Central memory CD8-positive, alpha-beta T cell (primary cell): ENCODE data around the gene PMCH.
"Not testable (repeated sequence)": the region's sequence is repeated elsewhere in the genome, so short reads cannot be mapped to it uniquely, and the experiment has no call there.

Source experiments
- ATAC-seq: fragments of 150-1000 bp; cut with Tn5 transposase; replicated peaks from 2 replicates; pipeline ENCODE4 v1.10.0; 2022; ENCODE audit warnings: mild to moderate bottlenecking, moderate FRiP score, moderate number of reproducible peaks; ENCODE audit not compliant: poor library complexity, severe bottlenecking; ENCODE audit errors: extremely low read depth
- DNase-seq, 2 donors: peaks; one replicate each; pipeline ENCODE4 v3.0.0; 2021; ENCODE audit warnings: low spot score in 2 of 2
- H3K27ac Mint-ChIP-seq: one replicate; pipeline ENCODE4 v1.8.0; 2022; ENCODE audit warnings: low read depth, mild to moderate bottlenecking, moderate library complexity, mixed read lengths
- H3K27me3 Mint-ChIP-seq: one replicate; pipeline ENCODE4 v1.8.0; 2022; ENCODE audit warnings: mixed read lengths
- H3K36me3 Mint-ChIP-seq: one replicate; pipeline ENCODE4 v1.8.0; 2022; ENCODE audit warnings: mild to moderate bottlenecking, moderate library complexity, mixed read lengths; ENCODE audit not compliant: insufficient read depth
- H3K4me1 Mint-ChIP-seq: one replicate; pipeline ENCODE4 v1.8.0; 2022; ENCODE audit warnings: mixed read lengths
- H3K4me3 Mint-ChIP-seq: one replicate; pipeline ENCODE4 v1.8.0; 2022; ENCODE audit warnings: mild to moderate bottlenecking, moderate library complexity, mixed read lengths
- H3K9me3 Mint-ChIP-seq: one replicate; pipeline ENCODE4 v1.8.0; 2022; ENCODE audit warnings: mixed read lengths

Gene PMCH, protein sequence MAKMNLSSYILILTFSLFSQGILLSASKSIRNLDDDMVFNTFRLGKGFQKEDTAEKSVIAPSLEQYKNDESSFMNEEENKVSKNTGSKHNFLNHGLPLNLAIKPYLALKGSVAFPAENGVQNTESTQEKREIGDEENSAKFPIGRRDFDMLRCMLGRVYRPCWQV

DNA sequence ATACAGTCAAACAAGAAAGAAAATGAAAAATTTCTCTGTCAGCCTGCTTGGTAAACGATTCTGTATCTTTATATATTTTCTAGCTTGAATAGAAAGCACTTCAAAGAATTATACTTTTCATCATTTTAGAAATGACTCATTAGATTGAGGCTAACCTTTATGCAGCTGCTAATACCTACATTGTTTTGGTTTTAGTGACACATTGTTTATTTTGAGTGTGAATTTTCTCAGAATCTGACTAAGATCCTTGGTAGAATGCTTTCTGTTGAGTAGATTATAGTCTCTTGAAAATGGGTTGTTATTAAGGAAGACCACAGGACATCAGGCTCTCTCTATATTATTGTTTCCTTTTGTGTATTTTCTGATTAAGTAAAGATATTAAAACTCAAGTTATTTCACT, at the start of gene PMCH:
Gene PMCH, minus strand, starts transcription at position 45 of the 400 bp plus-strand sequence. CDS start 63 bp downstream, outside the sequence.
- no peak within 1 kb of the TSS for H3K27ac Mint-ChIP-seq
- H3K4me1 Mint-ChIP-seq: no peaks in the 10 kb centered on the region
- no peak for ATAC-seq
- no peaks in the 10 kb centered on the region for H3K36me3 Mint-ChIP-seq
- H3K27me3 Mint-ChIP-seq: no peaks in the 10 kb centered on the region
- H3K9me3 Mint-ChIP-seq: no peaks in the 10 kb centered on the region
- no peak within 1 kb of the TSS for H3K4me3 Mint-ChIP-seq
- no peak for DNase-seq

DNA sequence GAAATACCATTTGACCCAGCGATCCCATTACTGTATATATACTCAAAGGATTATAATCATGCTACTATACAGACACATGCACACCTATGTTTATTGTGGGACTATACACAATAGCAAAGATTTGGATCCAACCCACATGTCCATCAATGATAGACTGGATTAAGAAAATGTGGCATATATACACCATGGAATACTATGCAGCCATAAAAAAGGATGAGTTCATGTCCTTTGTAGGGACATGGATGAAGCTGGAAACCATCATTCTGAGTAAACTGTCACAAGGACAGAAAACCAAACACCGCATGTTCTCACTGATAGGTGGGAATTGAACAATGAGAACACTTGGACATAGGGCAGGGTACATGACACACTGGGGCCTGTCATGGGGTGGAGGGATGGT, 43.2 kb upstream of the PMCH start:
- not testable (repeated sequence) for ATAC-seq, H3K4me1 Mint-ChIP-seq, H3K4me3 Mint-ChIP-seq, H3K27ac Mint-ChIP-seq, H3K9me3 Mint-ChIP-seq, H3K36me3 Mint-ChIP-seq, DNase-seq
- H3K27me3 Mint-ChIP-seq: peaks cover 32% of the 10 kb centered on the region

DNA sequence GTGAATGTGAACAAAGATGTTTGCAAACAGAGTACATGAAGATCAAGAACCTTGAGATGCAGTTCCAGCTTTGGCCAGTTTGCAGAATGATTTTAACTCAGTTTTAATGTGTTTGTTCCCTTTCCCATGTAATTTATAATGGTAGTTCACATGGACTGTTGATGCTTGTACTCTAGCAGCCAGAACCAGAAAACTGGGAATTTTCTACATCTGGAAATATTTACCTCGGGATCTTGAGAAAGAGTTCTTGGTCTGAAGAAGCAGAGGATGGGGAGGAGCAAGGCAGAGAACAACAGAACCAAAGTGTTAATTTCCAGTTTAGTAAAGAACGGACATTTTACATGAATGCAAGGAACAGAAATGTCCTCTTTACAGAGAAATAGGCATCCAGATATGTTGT, 37.0 kb upstream of the PMCH start:
- peaks cover 47% of the 10 kb centered on the region for H3K27me3 Mint-ChIP-seq
- no peak for ATAC-seq
- no peak for DNase-seq
- no peaks in the 10 kb centered on the region for H3K36me3 Mint-ChIP-seq
- peaks cover 5% of the 10 kb centered on the region for H3K9me3 Mint-ChIP-seq
- H3K27ac Mint-ChIP-seq: no peak overlapping the region
- no peaks in the 10 kb centered on the region for H3K4me1 Mint-ChIP-seq
- no peak overlapping the region for H3K4me3 Mint-ChIP-seq

DNA sequence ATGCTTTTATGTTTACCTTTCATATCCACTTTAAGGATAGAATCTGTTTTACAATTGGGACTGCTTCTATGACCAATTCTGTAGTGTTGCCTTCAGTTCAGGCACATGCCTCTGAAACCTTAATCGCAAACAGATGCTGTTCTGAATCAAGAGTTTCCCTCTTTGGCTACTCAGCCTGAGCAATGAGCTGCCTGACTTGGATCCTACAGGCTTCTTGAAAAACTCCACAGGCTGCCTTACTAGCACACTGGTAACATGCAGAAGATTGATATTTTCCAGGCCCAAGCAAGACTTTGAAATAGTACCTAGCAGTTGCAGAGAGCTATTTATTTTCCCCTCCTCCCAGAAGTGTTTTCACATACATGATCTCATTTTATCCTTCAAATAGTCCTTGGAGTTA, 34.8 kb upstream of the PMCH start:
- Mint-ChIP-seq H3K4me3 (no peak overlapping the region), H3K4me1 (no peaks in the 10 kb centered on the region), H3K27me3 (peaks cover 42% of the 10 kb centered on the region), H3K36me3 (no peaks in the 10 kb centered on the region), H3K9me3 (peaks cover 1% of the 10 kb centered on the region), H3K27ac (no peak overlapping the region)
- ATAC-seq (no peak), DNase-seq (no peak)

DNA sequence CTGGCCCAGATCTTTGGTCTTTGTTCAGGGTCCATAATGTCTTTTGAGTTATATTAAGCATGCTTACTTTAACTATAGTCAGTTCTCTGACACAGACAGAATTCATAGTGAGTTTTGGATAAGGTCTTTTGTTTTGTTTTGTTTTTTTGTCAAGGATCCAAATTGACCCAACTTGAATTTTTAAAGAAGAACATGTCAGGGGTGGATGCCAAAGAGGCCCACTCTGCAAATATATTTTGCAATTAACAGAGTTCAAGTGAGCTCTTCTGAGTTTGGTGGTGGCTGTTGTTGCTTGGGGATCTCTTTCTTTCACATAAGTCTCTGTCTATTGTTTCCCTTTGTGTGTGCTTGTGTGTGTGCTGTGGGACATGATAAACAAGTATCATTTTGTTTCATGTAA, 34.4 kb upstream of the PMCH start:
- no peaks in the 10 kb centered on the region for H3K9me3 Mint-ChIP-seq
- H3K4me1 Mint-ChIP-seq: no peaks in the 10 kb centered on the region
- peaks cover 38% of the 10 kb centered on the region for H3K27me3 Mint-ChIP-seq
- DNase-seq (no peak), ATAC-seq (no peak)
- no peak overlapping the region for H3K27ac Mint-ChIP-seq
- no peaks in the 10 kb centered on the region for H3K36me3 Mint-ChIP-seq
- H3K4me3 Mint-ChIP-seq: no peak overlapping the region

DNA sequence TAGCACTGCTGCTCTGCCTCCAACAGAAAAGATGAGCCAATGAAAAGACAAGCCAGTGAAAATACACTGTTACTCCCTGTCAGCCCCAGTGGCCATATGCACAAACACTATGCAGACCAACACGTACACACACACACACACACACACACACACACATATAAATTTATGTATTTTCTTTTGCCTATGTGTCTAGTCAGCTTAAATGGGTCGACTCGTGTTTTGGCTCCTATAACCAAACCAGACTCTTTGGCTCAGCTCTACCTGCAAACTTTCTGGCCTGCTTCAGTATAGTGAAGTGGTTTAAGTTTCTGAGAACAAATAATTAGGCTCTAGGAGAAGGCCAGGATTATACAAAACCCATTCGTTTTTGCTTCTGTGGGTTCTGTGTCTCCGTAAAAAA, 30.3 kb upstream of the PMCH start:
- Mint-ChIP-seq H3K4me3 (no peak overlapping the region), H3K4me1 (no peaks in the 10 kb centered on the region), H3K36me3 (no peaks in the 10 kb centered on the region), H3K27ac (no peak overlapping the region), H3K27me3 (peaks cover 25% of the 10 kb centered on the region), H3K9me3 (no peaks in the 10 kb centered on the region)
- DNase-seq (no peak), ATAC-seq (no peak)

- Mint-ChIP-seq H3K4me3 (no peak overlapping the region), H3K36me3 (no peaks in the 10 kb centered on the region), H3K4me1 (no peaks in the 10 kb centered on the region), H3K27ac (no peak overlapping the region), H3K27me3 (no peaks in the 10 kb centered on the region), H3K9me3 (no peaks in the 10 kb centered on the region)
- ATAC-seq (no peak), DNase-seq (no peak)
These were observed 23.1 kb upstream of the PMCH start for GRCh38 chr12:102220736-102221135.

GRCh38 chr12:102215992-102216691, 18.5 kb upstream of the PMCH start:
- Mint-ChIP-seq H3K4me3 (no peak overlapping the region), H3K36me3 (no peaks in the 10 kb centered on the region), H3K27ac (no peak overlapping the region), H3K27me3 (no peaks in the 10 kb centered on the region), H3K9me3 (no peaks in the 10 kb centered on the region), H3K4me1 (no peaks in the 10 kb centered on the region)
- DNase-seq (no peak), ATAC-seq (no peak)

DNA sequence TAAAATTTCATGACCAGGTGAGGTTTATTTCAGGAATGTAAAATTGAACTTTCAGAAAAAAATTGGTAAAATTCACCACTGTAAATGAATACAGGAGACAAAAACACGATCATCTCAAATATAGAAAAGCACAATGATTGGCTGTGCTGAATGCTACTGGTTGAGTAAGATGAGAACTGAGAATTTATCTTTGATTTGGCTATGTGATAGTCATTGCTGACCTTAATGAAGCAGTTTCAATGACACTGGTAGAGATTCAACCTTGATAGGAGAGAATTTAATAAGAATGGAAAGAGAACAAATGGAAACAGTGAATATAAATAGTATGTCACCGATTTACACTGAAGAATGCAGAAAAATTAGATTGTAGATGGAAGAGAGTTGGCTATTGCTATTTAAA, 6.4 kb upstream of the PMCH start:
- no peak for DNase-seq
- Mint-ChIP-seq H3K4me3 (no peak overlapping the region), H3K27me3 (no peaks in the 10 kb centered on the region), H3K9me3 (peaks cover 12% of the 10 kb centered on the region), H3K4me1 (no peaks in the 10 kb centered on the region), H3K27ac (no peak overlapping the region), H3K36me3 (no peaks in the 10 kb centered on the region)
- no peak for ATAC-seq

GRCh38 chr12:102202556-102202955, 4.9 kb upstream of the PMCH start:
- DNase-seq: no peak
- no peak for ATAC-seq
- Mint-ChIP-seq H3K27me3 (no peaks in the 10 kb centered on the region), H3K9me3 (peaks cover 12% of the 10 kb centered on the region), H3K4me3 (no peak overlapping the region), H3K27ac (no peak overlapping the region), H3K4me1 (no peaks in the 10 kb centered on the region), H3K36me3 (no peaks in the 10 kb centered on the region)

DNA sequence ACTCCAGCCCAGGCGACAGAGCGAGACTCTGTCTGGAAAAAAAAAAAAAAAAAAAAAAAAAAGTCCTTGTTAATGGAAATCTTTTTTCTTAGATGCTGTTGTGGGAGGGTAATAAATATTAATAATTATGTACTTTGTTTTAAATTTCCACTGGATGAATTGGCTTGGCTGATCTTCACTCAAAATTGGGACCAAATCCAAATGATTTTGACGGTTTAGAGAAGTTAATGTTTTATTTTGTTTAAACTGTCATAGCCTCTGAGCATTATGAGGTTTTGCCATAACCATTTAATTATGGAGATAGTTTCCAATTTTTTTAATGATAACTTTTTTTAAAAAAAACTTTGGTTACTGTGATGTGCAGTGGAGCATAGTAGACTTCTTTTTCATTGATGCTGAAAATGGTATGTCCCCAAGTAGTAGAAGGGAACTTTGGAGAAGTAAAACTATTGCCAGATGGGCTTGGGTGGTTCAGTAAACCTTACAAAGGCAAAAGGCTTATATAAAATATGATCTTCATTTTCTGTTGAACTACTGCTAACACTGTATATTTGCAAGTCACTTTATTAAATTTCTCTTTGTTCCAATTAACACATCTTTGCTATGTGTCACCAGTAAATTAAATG, 3.9 kb upstream of the PMCH start:
- H3K27me3 Mint-ChIP-seq: no peaks in the 10 kb centered on the region
- H3K27ac Mint-ChIP-seq: no peak overlapping the region
- H3K4me1 Mint-ChIP-seq: no peaks in the 10 kb centered on the region
- H3K9me3 Mint-ChIP-seq: peaks cover 6% of the 10 kb centered on the region
- ATAC-seq (no peak), DNase-seq (no peak)
- H3K36me3 Mint-ChIP-seq: no peaks in the 10 kb centered on the region
- no peak overlapping the region for H3K4me3 Mint-ChIP-seq

GRCh38 chr12:102195826-102196225, 1.8 kb downstream of the PMCH start:
- H3K27ac Mint-ChIP-seq: no peak overlapping the region
- H3K4me1 Mint-ChIP-seq: no peaks in the 10 kb centered on the region
- no peaks in the 10 kb centered on the region for H3K36me3 Mint-ChIP-seq
- no peak for DNase-seq
- no peaks in the 10 kb centered on the region for H3K27me3 Mint-ChIP-seq
- no peak for ATAC-seq
- no peaks in the 10 kb centered on the region for H3K9me3 Mint-ChIP-seq
- H3K4me3 Mint-ChIP-seq: no peak overlapping the region

- H3K27me3 Mint-ChIP-seq: no peaks in the 10 kb centered on the region
- no peak overlapping the region for H3K4me3 Mint-ChIP-seq
- no peak for ATAC-seq
- H3K36me3 Mint-ChIP-seq: no peaks in the 10 kb centered on the region
- no peaks in the 10 kb centered on the region for H3K4me1 Mint-ChIP-seq
- H3K27ac Mint-ChIP-seq: no peak overlapping the region
- H3K9me3 Mint-ChIP-seq: no peaks in the 10 kb centered on the region
- DNase-seq: no peak
These were observed 15.0 kb downstream of the PMCH start for GRCh38 chr12:102182635-102183034.
